ENCODE results near the gene ATP5PO. TPM values are rescaled to one million over a fixed set of nuclear protein-coding genes. Genes with fewer than 3 reads are reported as not detected.

The ATP5PO gene
- total and polyA plus RNA-seq, 12 donors, result 551 to 1,557 (median 857) TPM

DNA sequence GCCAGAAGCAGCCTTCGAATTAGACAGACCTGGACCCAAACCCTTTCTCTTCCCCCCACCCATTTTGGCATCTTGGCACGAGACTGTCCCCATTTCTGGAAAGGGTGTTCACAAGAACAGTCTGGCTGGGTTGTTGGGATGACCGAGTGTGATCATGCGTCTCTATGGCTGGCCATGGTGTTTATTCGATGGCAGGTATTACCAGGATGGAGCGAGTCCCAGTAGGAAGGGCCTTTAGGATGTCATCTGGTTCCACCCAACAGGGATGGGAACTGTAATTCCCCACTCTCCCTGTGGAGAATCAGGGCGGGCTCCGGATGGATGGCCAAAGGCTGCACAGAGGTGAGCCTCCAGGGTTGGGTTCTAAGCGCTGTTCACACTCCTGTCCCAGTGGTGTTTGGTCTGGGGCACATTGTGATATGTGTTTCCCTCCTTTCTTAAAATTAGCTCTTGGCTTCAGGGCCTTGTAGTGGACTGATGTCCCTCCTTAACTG lies 33.4 kb upstream of the ATP5PO start:
- Histone ChIP-seq H3K4me3 (no peak overlapping the region), H3K4me1 (peaks cover 0 to 52% (median 8%) of the 10 kb centered on the region in 9 donors), H3K36me3 (no peaks in the 10 kb centered on the region), H3K27me3 (no peaks in the 10 kb centered on the region), H3K27ac (peak overlapping the region in 1 of 10 donors; percentile 84), H3K9me3 (peaks cover 0 to 10% (median 0%) of the 10 kb centered on the region in 11 donors)
- WGBS, 2 donors, result 89 to 92% methylated on average over 9 of the region's 9 CpGs
- DNase-seq (no peak), ATAC-seq (peak in 1 of 8 donors; percentile 7)
- TF ChIP-seq, protein P1, sequence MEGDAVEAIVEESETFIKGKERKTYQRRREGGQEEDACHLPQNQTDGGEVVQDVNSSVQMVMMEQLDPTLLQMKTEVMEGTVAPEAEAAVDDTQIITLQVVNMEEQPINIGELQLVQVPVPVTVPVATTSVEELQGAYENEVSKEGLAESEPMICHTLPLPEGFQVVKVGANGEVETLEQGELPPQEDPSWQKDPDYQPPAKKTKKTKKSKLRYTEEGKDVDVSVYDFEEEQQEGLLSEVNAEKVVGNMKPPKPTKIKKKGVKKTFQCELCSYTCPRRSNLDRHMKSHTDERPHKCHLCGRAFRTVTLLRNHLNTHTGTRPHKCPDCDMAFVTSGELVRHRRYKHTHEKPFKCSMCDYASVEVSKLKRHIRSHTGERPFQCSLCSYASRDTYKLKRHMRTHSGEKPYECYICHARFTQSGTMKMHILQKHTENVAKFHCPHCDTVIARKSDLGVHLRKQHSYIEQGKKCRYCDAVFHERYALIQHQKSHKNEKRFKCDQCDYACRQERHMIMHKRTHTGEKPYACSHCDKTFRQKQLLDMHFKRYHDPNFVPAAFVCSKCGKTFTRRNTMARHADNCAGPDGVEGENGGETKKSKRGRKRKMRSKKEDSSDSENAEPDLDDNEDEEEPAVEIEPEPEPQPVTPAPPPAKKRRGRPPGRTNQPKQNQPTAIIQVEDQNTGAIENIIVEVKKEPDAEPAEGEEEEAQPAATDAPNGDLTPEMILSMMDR (IDR thresholded peaks at IDR 0.05), result no peak
- intact Hi-C loops (cut with DNase I), result loop anchor here in 2 of 10 donors (10.0 kb wide), 2 partner anchors 76 to 386 kb away; no protein-coding TSS in a partner anchor

DNA sequence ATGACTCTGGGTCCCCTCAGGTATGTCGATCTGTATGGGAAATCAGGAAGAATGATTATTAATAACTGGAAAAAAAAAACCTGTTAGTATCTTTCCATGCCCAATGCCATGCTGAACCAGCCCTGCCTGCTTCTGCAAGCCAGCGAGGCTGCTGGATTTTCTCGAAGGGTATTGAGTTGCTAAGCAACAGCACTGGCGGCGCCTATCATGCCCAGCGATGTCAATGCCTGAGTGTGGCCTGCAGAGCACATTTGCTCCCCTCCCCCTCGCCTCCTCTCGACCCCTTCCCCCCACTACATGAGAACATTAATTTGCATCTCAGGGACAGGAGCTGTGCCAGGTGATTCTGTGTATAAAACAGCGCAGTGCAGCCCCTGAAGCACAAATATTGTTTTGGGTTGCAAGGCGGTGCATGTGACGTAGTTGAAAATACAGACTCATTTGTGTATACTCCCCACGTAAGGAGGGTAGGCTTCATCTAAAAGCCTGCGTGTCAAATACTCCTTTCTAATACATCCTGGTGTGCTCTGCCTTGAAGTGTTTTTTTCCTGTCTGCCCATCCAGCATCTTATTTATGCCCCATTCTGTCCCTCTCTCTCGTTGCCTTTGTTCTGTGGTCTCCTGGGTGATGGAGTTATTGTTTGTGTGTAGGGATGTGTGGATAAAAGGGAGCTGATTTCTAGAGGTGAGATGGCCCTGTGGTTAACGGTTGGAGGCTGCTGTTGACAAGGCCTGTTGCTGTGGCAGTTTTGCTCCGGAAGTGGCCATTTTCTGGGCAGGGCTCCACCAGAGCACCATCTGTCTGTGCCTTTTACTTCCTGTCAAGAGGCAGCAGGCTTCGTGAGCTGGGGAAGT lies 32.7 kb upstream of the ATP5PO start:
- peak; percentile 13 to 77 (median 68) for ATAC-seq
- Histone ChIP-seq H3K4me3 (peak overlapping the region in 6 of 10 donors; percentile 2 to 32 (median 20)), H3K36me3 (no peaks in the 10 kb centered on the region), H3K9me3 (peaks cover 0 to 12% (median 0%) of the 10 kb centered on the region in 11 donors), H3K27me3 (no peaks in the 10 kb centered on the region), H3K4me1 (peaks cover 0 to 52% (median 8%) of the 10 kb centered on the region in 9 donors), H3K27ac (peak overlapping the region in 7 of 10 donors; percentile 3 to 84 (median 52))
- 45 to 48% methylated on average over 17 of the region's 17 CpGs for WGBS, 2 donors
- intact Hi-C loops (cut with DNase I), result loop anchor here in 2 of 10 donors (10.0 kb wide), 2 partner anchors 76 to 386 kb away; no protein-coding TSS in a partner anchor
- TF ChIP-seq, protein P1 (IDR thresholded peaks at IDR 0.05), result no peak
- DNase-seq, result peak; percentile 30 to 50

DNA sequence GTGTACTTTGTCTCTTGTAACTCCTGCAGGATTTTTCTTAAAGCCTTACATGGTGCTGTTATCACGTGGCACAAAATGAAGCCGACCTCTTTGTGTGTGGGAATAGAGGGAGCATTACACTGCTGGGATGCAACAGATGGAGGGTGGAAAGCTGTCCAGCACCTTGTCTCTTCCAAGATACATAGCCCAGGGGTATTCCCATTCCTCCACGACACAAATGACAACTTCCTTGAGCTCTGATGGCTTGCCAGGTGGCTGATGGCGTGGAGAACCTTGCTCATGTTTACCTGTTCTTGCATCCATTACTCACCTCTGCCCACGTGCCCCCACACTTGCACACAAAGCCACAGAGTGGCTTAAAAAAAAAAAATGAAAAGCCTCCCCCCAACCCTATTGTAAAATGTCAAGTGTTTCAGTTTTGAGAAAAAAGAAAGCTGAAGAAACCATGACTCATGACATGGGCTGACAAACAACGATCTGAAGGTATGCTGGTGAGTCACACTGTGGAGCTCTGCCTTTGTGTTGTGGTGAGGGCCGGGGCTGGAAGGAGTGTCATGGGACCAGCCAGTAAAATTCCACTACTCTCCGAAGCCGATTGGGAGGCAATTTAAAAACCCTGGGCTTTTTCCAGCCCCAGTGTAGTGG lies 32.0 kb upstream of the ATP5PO start:
- peak overlapping the region in 6 of 10 donors; percentile 2 to 32 (median 20) for H3K4me3 ChIP-seq
- intact Hi-C loops (cut with DNase I), result loop anchor here in 2 of 10 donors (10.0 kb wide), 2 partner anchors 77 to 387 kb away; no protein-coding TSS in a partner anchor
- DNase-seq (peak; percentile 47 to 48), ATAC-seq (peak; percentile 88 to 98 (median 92))
- H3K36me3 ChIP-seq, result no peaks in the 10 kb centered on the region
- peaks cover 0 to 12% (median 0%) of the 10 kb centered on the region in 11 donors for H3K9me3 ChIP-seq
- WGBS, 2 donors, result 34 to 44% methylated on average over 9 of the region's 9 CpGs
- no peaks in the 10 kb centered on the region for H3K27me3 ChIP-seq
- peaks cover 0 to 52% (median 8%) of the 10 kb centered on the region in 9 donors for H3K4me1 ChIP-seq
- TF ChIP-seq, protein P1 (IDR thresholded peaks at IDR 0.05), result no peak
- peak overlapping the region in 8 of 10 donors; percentile 3 to 84 (median 43) for H3K27ac ChIP-seq

Data from heart right ventricle (tissue), 16 donors.